H1 (cell line): ENCODE results near the gene SP8. TPM values are rescaled to one million over a fixed set of nuclear protein-coding genes. Genes with fewer than 3 reads are reported as not detected.

Experiments
- CTCF ChIA-PET: fragments of 300-600 bp; sonication (Branson Sonifier 250); formaldehyde crosslinking; loops from one replicate; lab custom pipeline; 2021; ENCODE audit not compliant: partially characterized antibody; lab: Charles Lee
- POLR2A ChIA-PET: fragments of 300-600 bp; sonication (Branson Sonifier 250); formaldehyde crosslinking; loops from one replicate; lab custom pipeline; 2021; ENCODE audit warnings: inconsistent platforms; ENCODE audit not compliant: partially characterized antibody; lab: Charles Lee
- DNase-seq, 2 experiments: peaks; one replicate each; pipeline versions ENCODE4 v3.0.0 to v3.0.0-alpha.2; 2010 to 2022; ENCODE audit warnings: low spot score in 2 of 2, low read depth in 1 of 2, mixed read lengths in 1 of 2
- FAIRE-seq: peaks from 2 replicates; lab custom pipeline; 2011; peaks lifted over from hg19 to GRCh38; lab: Jason Lieb, UNC
- H2AFZ ChIP-seq: 2 replicates; pipeline ENCODE4 v1.8.1; 2012; ENCODE audit warnings: low read length, inconsistent platforms
- H2AK5ac ChIP-seq: 2 replicates; pipeline ENCODE4 v1.6.1; 2013; ENCODE audit warnings: low read depth, low read length
- H2BK120ac ChIP-seq: replicated peaks from 2 replicates; pipeline ENCODE3; 2013; ENCODE audit warnings: low read depth, low read length, inconsistent platforms
- H2BK12ac ChIP-seq: 2 replicates; pipeline ENCODE4 v1.6.1; 2013; ENCODE audit warnings: low read depth, low read length
- H2BK15ac ChIP-seq: 2 replicates; pipeline ENCODE4 v1.6.1; 2013; ENCODE audit warnings: low read length
- H2BK20ac ChIP-seq: 2 replicates; pipeline ENCODE4 v1.6.1; 2013; ENCODE audit warnings: low read length
- H2BK5ac ChIP-seq: 2 replicates; pipeline ENCODE4 v1.6.1; 2013; ENCODE audit warnings: low read depth, low read length
- H3K14ac ChIP-seq: 2 replicates; pipeline ENCODE4 v1.6.1; 2013; ENCODE audit warnings: inconsistent platforms; ENCODE audit not compliant: insufficient read length
- H3K18ac ChIP-seq: 2 replicates; pipeline ENCODE4 v1.6.1; 2013; ENCODE audit warnings: low read length; ENCODE audit errors: extremely low read depth
- H3K23ac ChIP-seq: 2 replicates; pipeline ENCODE4 v1.6.1; 2013; ENCODE audit warnings: inconsistent platforms; ENCODE audit not compliant: insufficient read length
- H3K23me2 ChIP-seq: 2 replicates; pipeline ENCODE4 v1.6.1; 2013; ENCODE audit warnings: low read depth, low read length
- H3K27ac ChIP-seq: 2 replicates; pipeline ENCODE4 v1.6.1; 2011; ENCODE audit warnings: low read depth, low read length, inconsistent platforms
- H3K27me3 ChIP-seq, 4 experiments: replicated peaks in 1 of 4; 1 replicate in 1 of 4; 2 replicates in 3 of 4; pipeline versions ENCODE4 v1.6.1 to v1.8.1; 2011 to 2013; ENCODE audit warnings: low read length in 3 of 4, mild to moderate bottlenecking in 3 of 4, inconsistent platforms in 2 of 4, mixed read lengths in 2 of 4, moderate library complexity in 1 of 4; ENCODE audit not compliant: control insufficient read depth in 3 of 4, insufficient read depth in 3 of 4; ENCODE audit errors: extremely low read depth in 1 of 4
- H3K36me3 ChIP-seq, 4 experiments: 2 replicates each; pipeline versions ENCODE4 v1.6.1 to v1.8.1; 2011 to 2013; ENCODE audit warnings: mild to moderate bottlenecking in 4 of 4, low read length in 3 of 4, moderate library complexity in 2 of 4, control low read depth in 1 of 4, inconsistent platforms in 1 of 4; ENCODE audit not compliant: insufficient read depth in 4 of 4, control insufficient read depth in 2 of 4
- H3K4ac ChIP-seq: replicated peaks from 2 replicates; pipeline ENCODE3; 2013; ENCODE audit warnings: low read length, low read depth, mixed read lengths, inconsistent platforms; ENCODE audit not compliant: insufficient read length
- H3K4me1 ChIP-seq, 4 experiments: replicated peaks in 1 of 4; 1 replicate in 1 of 4; 2 replicates in 3 of 4; pipeline versions ENCODE4 v1.6.1 to v1.8.1; 2011 to 2013; ENCODE audit warnings: low read length in 3 of 4, inconsistent platforms in 2 of 4, mixed read lengths in 1 of 4; ENCODE audit not compliant: insufficient read depth in 4 of 4, control insufficient read depth in 3 of 4
- H3K4me2 ChIP-seq, 2 experiments: 2 replicates each; pipeline versions ENCODE4 v1.6.1 to v1.8.1; 2011 to 2013; ENCODE audit warnings: low read depth in 2 of 2, low read length in 2 of 2, control low read depth in 1 of 2, inconsistent platforms in 1 of 2, mild to moderate bottlenecking in 1 of 2; ENCODE audit not compliant: insufficient read depth in 1 of 2
- H3K4me3 ChIP-seq, 4 experiments: fragments of 200-600, 300-600 bp in 1 of 4; sonication (generic), shearing (Covaris generic), sonication (Bioruptor Twin) in 1 of 4; 2 replicates each; pipeline versions ENCODE4 v1.5.1 to v1.8.1; 2011 to 2016; ENCODE audit warnings: low read length in 4 of 4, low read depth in 3 of 4, control low read depth in 2 of 4, inconsistent platforms in 2 of 4, mild to moderate bottlenecking in 2 of 4, mixed read lengths in 1 of 4, moderate library complexity in 1 of 4; ENCODE audit not compliant: insufficient read depth in 2 of 4; ENCODE audit errors: extremely low read depth in 1 of 4
- H3K56ac ChIP-seq: replicated peaks from 2 replicates; pipeline ENCODE3; 2013; ENCODE audit warnings: low read depth, mild to moderate bottlenecking, mixed read lengths, low read length, inconsistent platforms; ENCODE audit not compliant: insufficient read length
- H3K79me1 ChIP-seq: 2 replicates; pipeline ENCODE4 v1.6.1; 2013; ENCODE audit warnings: low read depth, low read length, control low read depth
- H3K79me2 ChIP-seq, 2 experiments: 2 replicates each; pipeline versions ENCODE4 v1.6.1 to v1.8.1; 2012 to 2013; ENCODE audit warnings: low read length in 2 of 2, mild to moderate bottlenecking in 2 of 2, inconsistent platforms in 1 of 2; ENCODE audit not compliant: insufficient read depth in 2 of 2, control insufficient read depth in 1 of 2
- H3K9ac ChIP-seq, 4 experiments: replicated peaks in 1 of 4; 1 replicate in 1 of 4; 2 replicates in 3 of 4; pipeline versions ENCODE4 v1.6.1 to v1.8.1; 2011 to 2013; ENCODE audit warnings: low read depth in 3 of 4, low read length in 3 of 4, control low read depth in 2 of 4, mild to moderate bottlenecking in 2 of 4, moderate library complexity in 2 of 4, inconsistent platforms in 1 of 4; ENCODE audit errors: extremely low read depth in 1 of 4
- H3K9me3 ChIP-seq, 2 experiments: 2 replicates each; pipeline versions ENCODE4 v1.6.1 to v1.8.1; 2012 to 2013; ENCODE audit warnings: mild to moderate bottlenecking in 2 of 2, moderate library complexity in 2 of 2, control low read depth in 1 of 2, inconsistent platforms in 1 of 2, low read depth in 1 of 2, low read length in 1 of 2, mixed read lengths in 1 of 2; ENCODE audit not compliant: insufficient read depth in 2 of 2
- H4K20me1 ChIP-seq, 2 experiments: replicated peaks in 1 of 2; 2 replicates each; pipeline versions ENCODE3 to v1.8.1; 2011 to 2013; ENCODE audit warnings: inconsistent platforms in 2 of 2, low read length in 2 of 2, mild to moderate bottlenecking in 1 of 2; ENCODE audit not compliant: insufficient read depth in 2 of 2, control insufficient read depth in 1 of 2
- H4K5ac ChIP-seq: 2 replicates; pipeline ENCODE4 v1.6.1; 2013; ENCODE audit warnings: low read length, low read depth, mixed read lengths, inconsistent platforms; ENCODE audit not compliant: insufficient read length
- H4K8ac ChIP-seq: 2 replicates; pipeline ENCODE4 v1.8.0; 2013; ENCODE audit warnings: mild to moderate bottlenecking, moderate library complexity, low read length, inconsistent platforms; ENCODE audit not compliant: insufficient read depth; ENCODE audit errors: extremely low read depth
- H4K91ac ChIP-seq: replicated peaks from 2 replicates; pipeline ENCODE3; 2013; ENCODE audit warnings: low read length, mixed read lengths, inconsistent platforms; ENCODE audit not compliant: insufficient read length
- ASH2L ChIP-seq: fragments of 200-600, 300-600 bp; sonication (generic); IDR thresholded peaks from one replicate; pipeline ENCODE4 v1.7.1; 2017; ENCODE audit warnings: low read length
- CBX8 ChIP-seq: fragments of 300-800, 300-1000 bp; sonication (generic); IDR thresholded peaks from 2 replicates; pipeline ENCODE4 v1.7.1; 2016; ENCODE audit warnings: low read depth, low read length, borderline replicate concordance
- CTBP2 ChIP-seq: IDR thresholded peaks from 2 replicates; pipeline ENCODE4 v1.7.0; 2011; ENCODE audit warnings: borderline replicate concordance, mild to moderate bottlenecking, moderate library complexity, mixed read lengths, low read length; ENCODE audit not compliant: insufficient read depth, insufficient read length
- HDAC6 ChIP-seq: IDR thresholded peaks from one replicate; pipeline ENCODE4 v1.7.1; 2012; ENCODE audit warnings: low read depth, mild to moderate bottlenecking, inconsistent platforms, low read length, moderate library complexity
- KDM1A ChIP-seq: fragments of 200-600, 300-600 bp; sonication (generic); IDR thresholded peaks from 2 replicates; pipeline ENCODE4 v1.7.1; 2016; ENCODE audit warnings: mild to moderate bottlenecking, low read length, borderline replicate concordance
- KDM4A ChIP-seq: IDR thresholded peaks from one replicate; pipeline ENCODE4 v1.7.1; 2012; ENCODE audit warnings: low read depth, mild to moderate bottlenecking, moderate library complexity, low read length, inconsistent platforms; ENCODE audit not compliant: severe bottlenecking
- MAFK ChIP-seq: IDR thresholded peaks from 2 replicates; pipeline ENCODE4 v1.6.1; 2012; ENCODE audit warnings: low read depth, mild to moderate bottlenecking, improper control_type of control experiment, low read length
- POU5F1 ChIP-seq: IDR thresholded peaks from 2 replicates; pipeline ENCODE4 v1.6.1; 2011; ENCODE audit warnings: low read depth, mild to moderate bottlenecking, low read length, moderate library complexity
- RAD21 ChIP-seq, 2 experiments: IDR thresholded peaks in 1 of 2; conservative IDR thresholded peaks in 1 of 2; 2 replicates each; pipeline ENCODE4 v1.6.1; 2011; ENCODE audit warnings: low read depth in 2 of 2, low read length in 2 of 2, improper control_type of control experiment in 1 of 2, inconsistent platforms in 1 of 2, mild to moderate bottlenecking in 1 of 2, moderate library complexity in 1 of 2
- SP1 ChIP-seq: IDR thresholded peaks from 2 replicates; pipeline ENCODE4 v1.6.1; 2011; ENCODE audit warnings: low read depth, low read length
- polyA plus RNA-seq, 7 experiments: library from polyadenylated mRNA; depleted of rRNA in 3 of 7; stranded (reverse) in 5 of 7; unstranded in 2 of 7; fragments of >200 nt in 5 of 7; fragments of 200-250 nt in 2 of 7; gene quantifications; 1 replicate in 5 of 7; 2 replicates in 1 of 7; 4 replicates in 1 of 7; pipeline versions ENCODE4 v1.2.1 to v1.2.3, GENCODE V29; 2011 to 2013; ENCODE audit warnings: missing spikeins in 2 of 7, mixed read lengths in 2 of 7
- total RNA-seq: library from RNA; stranded (reverse); fragmentation: NEBNext Ultra II Directional; extraction: Animal tissue kit (Norgen Biotek cat#: 25700); gene quantifications from 2 replicates; pipeline ENCODE4 v1.2.1, GENCODE V29; 2021
- TF ChIP-seq, protein P1 (sequence below), 3 experiments: IDR thresholded peaks; 1 replicate in 2 of 3; 2 replicates in 1 of 3; pipeline versions ENCODE4 v1.5.1 to v1.6.1; 2011; ENCODE audit warnings: low read length in 3 of 3, mild to moderate bottlenecking in 3 of 3, inconsistent platforms in 2 of 3, low read depth in 1 of 3, moderate library complexity in 1 of 3; ENCODE audit not compliant: insufficient read depth in 1 of 3; ENCODE audit errors: control extremely low read depth in 1 of 3

The SP8 gene
- total and polyA plus RNA-seq, 2 of the 8 experiments (the other 6 are each of a cell fraction or from before 2014, with no cell fraction given): 11.3 to 12.0 TPM

DNA sequence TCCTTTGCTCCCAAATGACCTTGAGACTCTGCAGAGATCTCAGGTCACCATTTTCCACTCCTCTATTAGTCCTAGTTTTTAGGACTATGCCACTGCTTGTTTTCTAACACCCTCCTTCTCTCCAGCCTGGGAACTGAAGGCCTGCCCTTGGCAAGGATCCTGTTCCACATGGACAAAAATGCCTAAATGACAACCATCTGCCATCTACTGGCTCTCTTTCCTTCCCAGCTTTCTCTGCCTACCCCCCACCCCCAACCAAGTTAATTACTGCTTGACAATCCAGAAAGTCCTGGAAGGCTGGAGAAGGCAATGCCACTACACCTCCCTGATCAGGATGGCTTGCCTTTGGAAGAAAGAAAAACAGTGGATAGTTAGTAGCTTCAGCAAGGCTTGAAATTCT lies 44.8 kb upstream of the SP8 start:
- Histone ChIP-seq H3K9me3 (no peaks in the 10 kb centered on the region; a peak in 1 of 4 replicates), H3K56ac (no peak overlapping the region), H2BK20ac (no peak overlapping the region), H2BK12ac (no peak overlapping the region), H4K91ac (no peak overlapping the region), H3K36me3 (no peaks in the 10 kb centered on the region), H4K8ac (no peak overlapping the region), H2AK5ac (no peak overlapping the region)
- no peak for DNase-seq
- FAIRE-seq: no peak
- TF ChIP-seq POU5F1 (no peak), RAD21 (IDR thresholded peaks at IDR 0.05 in 1 of 2, conservative IDR thresholded peaks at IDR 0.05 in 1 of 2; ENCODE audit: low read depth in 2 of 2, low read length in 2 of 2) (peak in 1 of 2 experiments; percentile 31; a peak in 2 of 4 replicates), ASH2L (no peak), CTBP2 (no peak), CBX8 (no peak), MAFK (no peak), KDM4A (no peak), SP1 (no peak), KDM1A (no peak), HDAC6 (no peak)
- TF ChIP-seq, protein P1, sequence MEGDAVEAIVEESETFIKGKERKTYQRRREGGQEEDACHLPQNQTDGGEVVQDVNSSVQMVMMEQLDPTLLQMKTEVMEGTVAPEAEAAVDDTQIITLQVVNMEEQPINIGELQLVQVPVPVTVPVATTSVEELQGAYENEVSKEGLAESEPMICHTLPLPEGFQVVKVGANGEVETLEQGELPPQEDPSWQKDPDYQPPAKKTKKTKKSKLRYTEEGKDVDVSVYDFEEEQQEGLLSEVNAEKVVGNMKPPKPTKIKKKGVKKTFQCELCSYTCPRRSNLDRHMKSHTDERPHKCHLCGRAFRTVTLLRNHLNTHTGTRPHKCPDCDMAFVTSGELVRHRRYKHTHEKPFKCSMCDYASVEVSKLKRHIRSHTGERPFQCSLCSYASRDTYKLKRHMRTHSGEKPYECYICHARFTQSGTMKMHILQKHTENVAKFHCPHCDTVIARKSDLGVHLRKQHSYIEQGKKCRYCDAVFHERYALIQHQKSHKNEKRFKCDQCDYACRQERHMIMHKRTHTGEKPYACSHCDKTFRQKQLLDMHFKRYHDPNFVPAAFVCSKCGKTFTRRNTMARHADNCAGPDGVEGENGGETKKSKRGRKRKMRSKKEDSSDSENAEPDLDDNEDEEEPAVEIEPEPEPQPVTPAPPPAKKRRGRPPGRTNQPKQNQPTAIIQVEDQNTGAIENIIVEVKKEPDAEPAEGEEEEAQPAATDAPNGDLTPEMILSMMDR (IDR thresholded peaks at IDR 0.05; ENCODE audit: control extremely low read depth in 1 of 3, insufficient read depth in 1 of 3, low read depth in 1 of 3, low read length in 3 of 3): peak in 1 of 3 experiments; percentile 4; a peak in 1 of 4 replicates
- TF ChIP-seq, all 59 proteins: peak for 2
- Histone ChIP-seq H4K20me1 (no peaks in the 10 kb centered on the region), H3K4ac (no peak overlapping the region), H3K23me2 (no peaks in the 10 kb centered on the region), H3K79me2 (no peaks in the 10 kb centered on the region; a peak in 1 of 4 replicates), H3K23ac (no peak overlapping the region), H3K79me1 (no peaks in the 10 kb centered on the region), H3K4me2 (no peak overlapping the region), H3K9ac (no peak overlapping the region), H2BK5ac (no peak overlapping the region), H3K14ac (no peak overlapping the region), H2BK120ac (peak overlapping the region; percentile 14), H3K4me1 (peaks cover 0 to 19% (median 8%) of the 10 kb centered on the region in 4 experiments; a peak in 5 of 7 replicates), H3K4me3 (no peak overlapping the region), H2AFZ (0 out of 2 replicates have a peak overlapping the region, but pooled peaks have one; percentile 35), H3K18ac (no peak overlapping the region; the same call in 1 of the 2 replicates), H2BK15ac (no peak overlapping the region), H4K5ac (no peak overlapping the region), H3K27me3 (no peaks in the 10 kb centered on the region), H3K27ac (no peak overlapping the region)
- POLR2A ChIA-PET: interaction anchor here (0.6 to 2.1 kb wide), 5 partner anchors 14 to 55 kb away, joined by 3 to 8 read pairs (median 3); no protein-coding TSS in a partner anchor
- CTCF ChIA-PET: interaction anchor here (0.6 to 1.8 kb wide), 11 partner anchors 13 to 1278 kb away, joined by 3 to 19 read pairs (median 3); no protein-coding TSS in a partner anchor
